ENCODE results near the gene CD28. TPM values are rescaled to one million over a fixed set of nuclear protein-coding genes. Genes with fewer than 3 reads are reported as not detected.

Gene CD28
- total and polyA plus RNA-seq, 10 of the 15 experiments (the other 5 are each of a cell fraction or from before 2014, with no cell fraction given): 0.03 to 0.23 (median 0.04) TPM; not detected in 7

DNA sequence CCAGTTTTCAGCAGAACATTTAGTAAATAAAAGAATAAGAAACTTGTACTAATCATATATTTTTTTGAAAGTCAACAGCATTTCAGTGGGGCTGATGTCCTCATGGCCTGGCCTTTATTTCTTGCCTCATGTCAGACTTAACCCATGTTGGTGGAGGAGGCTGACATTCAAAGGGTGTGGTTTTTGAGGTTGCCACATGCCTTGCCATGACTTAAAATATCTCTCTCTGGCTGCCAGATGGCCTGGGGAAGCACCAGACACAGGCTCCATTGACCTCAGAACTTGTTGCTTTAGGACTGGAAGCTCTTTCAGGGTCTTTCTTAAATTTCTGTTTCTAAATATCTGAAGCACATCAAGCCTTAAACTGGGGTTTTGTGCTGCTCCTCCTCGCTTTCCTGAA, 32.5 kb upstream of the CD28 start (continued):
- TF ChIP-seq SP1 (IDR thresholded peaks at IDR 0.05; ENCODE audit: low read depth, low read length): peak; percentile 48
- TF ChIP-seq POU2F2 (IDR thresholded peaks at IDR 0.05; ENCODE audit: borderline replicate concordance, low read depth, low read length): 0 out of 3 replicates have a peak, but pooled peaks have one; percentile 59
- TF ChIP-seq LARP7 (IDR thresholded peaks at IDR 0.05): no peak
- TF ChIP-seq, protein P1, sequence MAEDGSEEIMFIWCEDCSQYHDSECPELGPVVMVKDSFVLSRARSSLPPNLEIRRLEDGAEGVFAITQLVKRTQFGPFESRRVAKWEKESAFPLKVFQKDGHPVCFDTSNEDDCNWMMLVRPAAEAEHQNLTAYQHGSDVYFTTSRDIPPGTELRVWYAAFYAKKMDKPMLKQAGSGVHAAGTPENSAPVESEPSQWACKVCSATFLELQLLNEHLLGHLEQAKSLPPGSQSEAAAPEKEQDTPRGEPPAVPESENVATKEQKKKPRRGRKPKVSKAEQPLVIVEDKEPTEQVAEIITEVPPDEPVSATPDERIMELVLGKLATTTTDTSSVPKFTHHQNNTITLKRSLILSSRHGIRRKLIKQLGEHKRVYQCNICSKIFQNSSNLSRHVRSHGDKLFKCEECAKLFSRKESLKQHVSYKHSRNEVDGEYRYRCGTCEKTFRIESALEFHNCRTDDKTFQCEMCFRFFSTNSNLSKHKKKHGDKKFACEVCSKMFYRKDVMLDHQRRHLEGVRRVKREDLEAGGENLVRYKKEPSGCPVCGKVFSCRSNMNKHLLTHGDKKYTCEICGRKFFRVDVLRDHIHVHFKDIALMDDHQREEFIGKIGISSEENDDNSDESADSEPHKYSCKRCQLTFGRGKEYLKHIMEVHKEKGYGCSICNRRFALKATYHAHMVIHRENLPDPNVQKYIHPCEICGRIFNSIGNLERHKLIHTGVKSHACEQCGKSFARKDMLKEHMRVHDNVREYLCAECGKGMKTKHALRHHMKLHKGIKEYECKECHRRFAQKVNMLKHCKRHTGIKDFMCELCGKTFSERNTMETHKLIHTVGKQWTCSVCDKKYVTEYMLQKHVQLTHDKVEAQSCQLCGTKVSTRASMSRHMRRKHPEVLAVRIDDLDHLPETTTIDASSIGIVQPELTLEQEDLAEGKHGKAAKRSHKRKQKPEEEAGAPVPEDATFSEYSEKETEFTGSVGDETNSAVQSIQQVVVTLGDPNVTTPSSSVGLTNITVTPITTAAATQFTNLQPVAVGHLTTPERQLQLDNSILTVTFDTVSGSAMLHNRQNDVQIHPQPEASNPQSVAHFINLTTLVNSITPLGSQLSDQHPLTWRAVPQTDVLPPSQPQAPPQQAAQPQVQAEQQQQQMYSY (CRISPR knock-in tag; IDR thresholded peaks at IDR 0.05): no peak
- no peak for TF ChIP-seq YBX1 (IDR thresholded peaks at IDR 0.05)
- TF ChIP-seq SUZ12 (IDR thresholded peaks at IDR 0.05; ENCODE audit: unreplicated experiment): no peak
- TF ChIP-seq, protein P2, sequence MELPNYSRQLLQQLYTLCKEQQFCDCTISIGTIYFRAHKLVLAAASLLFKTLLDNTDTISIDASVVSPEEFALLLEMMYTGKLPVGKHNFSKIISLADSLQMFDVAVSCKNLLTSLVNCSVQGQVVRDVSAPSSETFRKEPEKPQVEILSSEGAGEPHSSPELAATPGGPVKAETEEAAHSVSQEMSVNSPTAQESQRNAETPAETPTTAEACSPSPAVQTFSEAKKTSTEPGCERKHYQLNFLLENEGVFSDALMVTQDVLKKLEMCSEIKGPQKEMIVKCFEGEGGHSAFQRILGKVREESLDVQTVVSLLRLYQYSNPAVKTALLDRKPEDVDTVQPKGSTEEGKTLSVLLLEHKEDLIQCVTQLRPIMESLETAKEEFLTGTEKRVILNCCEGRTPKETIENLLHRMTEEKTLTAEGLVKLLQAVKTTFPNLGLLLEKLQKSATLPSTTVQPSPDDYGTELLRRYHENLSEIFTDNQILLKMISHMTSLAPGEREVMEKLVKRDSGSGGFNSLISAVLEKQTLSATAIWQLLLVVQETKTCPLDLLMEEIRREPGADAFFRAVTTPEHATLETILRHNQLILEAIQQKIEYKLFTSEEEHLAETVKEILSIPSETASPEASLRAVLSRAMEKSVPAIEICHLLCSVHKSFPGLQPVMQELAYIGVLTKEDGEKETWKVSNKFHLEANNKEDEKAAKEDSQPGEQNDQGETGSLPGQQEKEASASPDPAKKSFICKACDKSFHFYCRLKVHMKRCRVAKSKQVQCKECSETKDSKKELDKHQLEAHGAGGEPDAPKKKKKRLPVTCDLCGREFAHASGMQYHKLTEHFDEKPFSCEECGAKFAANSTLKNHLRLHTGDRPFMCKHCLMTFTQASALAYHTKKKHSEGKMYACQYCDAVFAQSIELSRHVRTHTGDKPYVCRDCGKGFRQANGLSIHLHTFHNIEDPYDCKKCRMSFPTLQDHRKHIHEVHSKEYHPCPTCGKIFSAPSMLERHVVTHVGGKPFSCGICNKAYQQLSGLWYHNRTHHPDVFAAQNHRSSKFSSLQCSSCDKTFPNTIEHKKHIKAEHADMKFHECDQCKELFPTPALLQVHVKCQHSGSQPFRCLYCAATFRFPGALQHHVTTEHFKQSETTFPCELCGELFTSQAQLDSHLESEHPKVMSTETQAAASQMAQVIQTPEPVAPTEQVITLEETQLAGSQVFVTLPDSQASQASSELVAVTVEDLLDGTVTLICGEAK (IDR thresholded peaks at IDR 0.05; ENCODE audit: borderline replicate concordance): no peak
- no peak for TF ChIP-seq SMARCA5 (IDR thresholded peaks at IDR 0.05)
- peak; percentile 52; the same call in 1 of the 2 replicates for TF ChIP-seq PAX5 (IDR thresholded peaks at IDR 0.05; ENCODE audit: borderline replicate concordance, low read depth, low read length)
- no peak for TF ChIP-seq TAF1 (IDR thresholded peaks at IDR 0.05; ENCODE audit: borderline replicate concordance, low read depth, low read length)
- TF ChIP-seq NBN (IDR thresholded peaks at IDR 0.05): no peak
- no peak for TF ChIP-seq MTA3 (IDR thresholded peaks at IDR 0.05; ENCODE audit: borderline replicate concordance, low read length)
- TF ChIP-seq, protein P3, sequence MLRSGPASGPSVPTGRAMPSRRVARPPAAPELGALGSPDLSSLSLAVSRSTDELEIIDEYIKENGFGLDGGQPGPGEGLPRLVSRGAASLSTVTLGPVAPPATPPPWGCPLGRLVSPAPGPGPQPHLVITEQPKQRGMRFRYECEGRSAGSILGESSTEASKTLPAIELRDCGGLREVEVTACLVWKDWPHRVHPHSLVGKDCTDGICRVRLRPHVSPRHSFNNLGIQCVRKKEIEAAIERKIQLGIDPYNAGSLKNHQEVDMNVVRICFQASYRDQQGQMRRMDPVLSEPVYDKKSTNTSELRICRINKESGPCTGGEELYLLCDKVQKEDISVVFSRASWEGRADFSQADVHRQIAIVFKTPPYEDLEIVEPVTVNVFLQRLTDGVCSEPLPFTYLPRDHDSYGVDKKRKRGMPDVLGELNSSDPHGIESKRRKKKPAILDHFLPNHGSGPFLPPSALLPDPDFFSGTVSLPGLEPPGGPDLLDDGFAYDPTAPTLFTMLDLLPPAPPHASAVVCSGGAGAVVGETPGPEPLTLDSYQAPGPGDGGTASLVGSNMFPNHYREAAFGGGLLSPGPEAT (IDR thresholded peaks at IDR 0.05; ENCODE audit: low read depth): no peak
- TF ChIP-seq MEF2A (IDR thresholded peaks at IDR 0.05; ENCODE audit: insufficient read depth, low read depth, low read length): peak; percentile 64; the same call in 1 of the 2 replicates
- no peak for TF ChIP-seq BRCA1 (IDR thresholded peaks at IDR 0.05; ENCODE audit: low read depth, low read length)
- TF ChIP-seq ETV6 (conservative IDR thresholded peaks at IDR 0.05 in 1 of 2, IDR thresholded peaks at IDR 0.05 in 1 of 2; ENCODE audit: borderline replicate concordance in 1 of 2, low read depth in 1 of 2): no peak
- TF ChIP-seq, protein P4, sequence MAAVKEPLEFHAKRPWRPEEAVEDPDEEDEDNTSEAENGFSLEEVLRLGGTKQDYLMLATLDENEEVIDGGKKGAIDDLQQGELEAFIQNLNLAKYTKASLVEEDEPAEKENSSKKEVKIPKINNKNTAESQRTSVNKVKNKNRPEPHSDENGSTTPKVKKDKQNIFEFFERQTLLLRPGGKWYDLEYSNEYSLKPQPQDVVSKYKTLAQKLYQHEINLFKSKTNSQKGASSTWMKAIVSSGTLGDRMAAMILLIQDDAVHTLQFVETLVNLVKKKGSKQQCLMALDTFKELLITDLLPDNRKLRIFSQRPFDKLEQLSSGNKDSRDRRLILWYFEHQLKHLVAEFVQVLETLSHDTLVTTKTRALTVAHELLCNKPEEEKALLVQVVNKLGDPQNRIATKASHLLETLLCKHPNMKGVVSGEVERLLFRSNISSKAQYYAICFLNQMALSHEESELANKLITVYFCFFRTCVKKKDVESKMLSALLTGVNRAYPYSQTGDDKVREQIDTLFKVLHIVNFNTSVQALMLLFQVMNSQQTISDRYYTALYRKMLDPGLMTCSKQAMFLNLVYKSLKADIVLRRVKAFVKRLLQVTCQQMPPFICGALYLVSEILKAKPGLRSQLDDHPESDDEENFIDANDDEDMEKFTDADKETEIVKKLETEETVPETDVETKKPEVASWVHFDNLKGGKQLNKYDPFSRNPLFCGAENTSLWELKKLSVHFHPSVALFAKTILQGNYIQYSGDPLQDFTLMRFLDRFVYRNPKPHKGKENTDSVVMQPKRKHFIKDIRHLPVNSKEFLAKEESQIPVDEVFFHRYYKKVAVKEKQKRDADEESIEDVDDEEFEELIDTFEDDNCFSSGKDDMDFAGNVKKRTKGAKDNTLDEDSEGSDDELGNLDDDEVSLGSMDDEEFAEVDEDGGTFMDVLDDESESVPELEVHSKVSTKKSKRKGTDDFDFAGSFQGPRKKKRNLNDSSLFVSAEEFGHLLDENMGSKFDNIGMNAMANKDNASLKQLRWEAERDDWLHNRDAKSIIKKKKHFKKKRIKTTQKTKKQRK (IDR thresholded peaks at IDR 0.05; ENCODE audit: low read depth, low read length): no peak

All from GM12878 (cell line).